Cardiac muscle cell (in vitro differentiated cells and primary cell): Measurements from ENCODE around the gene NSG1. TPM values are rescaled to one million over a fixed set of nuclear protein-coding genes. Genes with fewer than 3 reads are reported as not detected.

ENCODE experiments used
- DNase-seq, 2 donors: peaks; one replicate each; pipeline versions ENCODE4 v3.0.0 to v3.0.0-alpha.2; 2010 to 2017; ENCODE audit warnings: low read depth in 1 of 2, low spot score in 1 of 2
- H3K27ac ChIP-seq: fragments of 200-600 bp; sonication (generic); 2 replicates; pipeline ENCODE4 v1.5.1; 2016
- H3K27me3 ChIP-seq: fragments of 200-600 bp; sonication (generic); 2 replicates; pipeline ENCODE4 v1.6.0; 2016; ENCODE audit warnings: control low read depth
- H3K36me3 ChIP-seq: fragments of 200-600 bp; sonication (generic); 2 replicates; pipeline ENCODE4 v1.5.1; 2016; ENCODE audit warnings: control low read depth
- H3K4me1 ChIP-seq: fragments of 200-600 bp; sonication (generic); 2 replicates; pipeline ENCODE4 v1.8.1; 2017; ENCODE audit warnings: low read depth, mild to moderate bottlenecking, mixed run types
- H3K4me3 ChIP-seq: fragments of 200-600 bp; sonication (generic); 2 replicates; pipeline ENCODE4 v1.5.1; 2016; ENCODE audit warnings: mild to moderate bottlenecking
- H3K9me3 ChIP-seq: fragments of 200-600 bp; sonication (generic); 2 replicates; pipeline ENCODE4 v1.5.1; 2017; ENCODE audit warnings: low read depth, mild to moderate bottlenecking, control low read depth
- polyA plus RNA-seq: library from polyadenylated mRNA; unstranded; fragments of >200 nt; fragmentation: Nextera tagmentation; extraction: Ambion mirVana; gene quantifications from 2 replicates; pipeline ENCODE4 v1.2.1, GENCODE V29; 2016
- total RNA-seq: library from RNA; depleted of rRNA; stranded (reverse); fragments of >200 nt; gene quantifications from 2 replicates; pipeline ENCODE4 v1.2.3, GENCODE V29; 2016
- TF ChIP-seq, protein P1 (sequence below): IDR thresholded peaks from 2 replicates; pipeline ENCODE4 v1.5.1; 2012; ENCODE audit warnings: low read depth, mild to moderate bottlenecking, low read length

Gene NSG1
- total and polyA plus RNA-seq, 2 experiments from 2014 or later, result 4.0 to 18.4 TPM

DNA sequence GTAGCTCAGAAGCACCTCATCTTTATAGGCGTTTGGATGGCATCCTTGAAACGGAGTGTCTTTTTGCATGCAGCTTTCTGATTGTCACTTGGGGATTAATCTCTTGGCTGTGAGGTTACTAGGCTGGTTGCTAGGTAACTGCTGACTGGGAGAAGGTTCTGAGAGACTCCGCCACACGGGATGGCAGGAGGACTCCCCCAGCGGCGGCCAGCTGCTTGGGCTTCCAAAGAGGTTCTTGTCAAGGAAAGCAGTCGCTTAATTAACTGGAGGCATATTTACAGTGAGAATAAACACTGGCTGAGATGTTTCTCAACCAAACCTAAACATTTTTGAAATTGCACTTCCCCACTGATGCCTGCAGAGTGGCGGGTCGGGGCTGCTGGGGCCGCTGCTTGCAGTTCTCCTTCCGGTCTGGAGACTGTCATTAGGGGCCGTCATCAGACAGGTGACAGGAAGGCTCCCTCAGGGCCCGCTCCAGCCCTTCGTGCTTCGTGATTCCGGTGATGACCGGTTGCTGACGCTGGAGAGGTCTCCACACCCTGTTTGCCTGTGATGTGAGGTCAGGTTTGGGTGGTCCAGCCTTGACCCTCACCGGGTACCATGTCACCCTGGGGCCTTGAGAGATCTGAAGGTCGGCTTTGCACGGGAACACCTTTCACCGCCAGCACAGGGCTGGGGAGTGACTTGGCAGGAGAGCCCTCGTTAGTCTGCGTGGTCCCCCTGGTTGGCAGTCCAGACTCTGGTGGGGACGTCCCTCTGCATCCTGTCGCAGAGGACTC is 9.1 kb downstream of the NSG1 start:
- no peaks in the 10 kb centered on the region for H3K36me3 ChIP-seq
- H3K27me3 ChIP-seq, result peaks cover 22% of the 10 kb centered on the region
- DNase-seq, result peak; percentile 47 to 63
- H3K4me3 ChIP-seq, result no peak overlapping the region
- no peaks in the 10 kb centered on the region for H3K4me1 ChIP-seq
- TF ChIP-seq, protein P1, sequence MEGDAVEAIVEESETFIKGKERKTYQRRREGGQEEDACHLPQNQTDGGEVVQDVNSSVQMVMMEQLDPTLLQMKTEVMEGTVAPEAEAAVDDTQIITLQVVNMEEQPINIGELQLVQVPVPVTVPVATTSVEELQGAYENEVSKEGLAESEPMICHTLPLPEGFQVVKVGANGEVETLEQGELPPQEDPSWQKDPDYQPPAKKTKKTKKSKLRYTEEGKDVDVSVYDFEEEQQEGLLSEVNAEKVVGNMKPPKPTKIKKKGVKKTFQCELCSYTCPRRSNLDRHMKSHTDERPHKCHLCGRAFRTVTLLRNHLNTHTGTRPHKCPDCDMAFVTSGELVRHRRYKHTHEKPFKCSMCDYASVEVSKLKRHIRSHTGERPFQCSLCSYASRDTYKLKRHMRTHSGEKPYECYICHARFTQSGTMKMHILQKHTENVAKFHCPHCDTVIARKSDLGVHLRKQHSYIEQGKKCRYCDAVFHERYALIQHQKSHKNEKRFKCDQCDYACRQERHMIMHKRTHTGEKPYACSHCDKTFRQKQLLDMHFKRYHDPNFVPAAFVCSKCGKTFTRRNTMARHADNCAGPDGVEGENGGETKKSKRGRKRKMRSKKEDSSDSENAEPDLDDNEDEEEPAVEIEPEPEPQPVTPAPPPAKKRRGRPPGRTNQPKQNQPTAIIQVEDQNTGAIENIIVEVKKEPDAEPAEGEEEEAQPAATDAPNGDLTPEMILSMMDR, result peak; percentile 8
- no peak overlapping the region for H3K27ac ChIP-seq
- H3K9me3 ChIP-seq, result no peaks in the 10 kb centered on the region

DNA sequence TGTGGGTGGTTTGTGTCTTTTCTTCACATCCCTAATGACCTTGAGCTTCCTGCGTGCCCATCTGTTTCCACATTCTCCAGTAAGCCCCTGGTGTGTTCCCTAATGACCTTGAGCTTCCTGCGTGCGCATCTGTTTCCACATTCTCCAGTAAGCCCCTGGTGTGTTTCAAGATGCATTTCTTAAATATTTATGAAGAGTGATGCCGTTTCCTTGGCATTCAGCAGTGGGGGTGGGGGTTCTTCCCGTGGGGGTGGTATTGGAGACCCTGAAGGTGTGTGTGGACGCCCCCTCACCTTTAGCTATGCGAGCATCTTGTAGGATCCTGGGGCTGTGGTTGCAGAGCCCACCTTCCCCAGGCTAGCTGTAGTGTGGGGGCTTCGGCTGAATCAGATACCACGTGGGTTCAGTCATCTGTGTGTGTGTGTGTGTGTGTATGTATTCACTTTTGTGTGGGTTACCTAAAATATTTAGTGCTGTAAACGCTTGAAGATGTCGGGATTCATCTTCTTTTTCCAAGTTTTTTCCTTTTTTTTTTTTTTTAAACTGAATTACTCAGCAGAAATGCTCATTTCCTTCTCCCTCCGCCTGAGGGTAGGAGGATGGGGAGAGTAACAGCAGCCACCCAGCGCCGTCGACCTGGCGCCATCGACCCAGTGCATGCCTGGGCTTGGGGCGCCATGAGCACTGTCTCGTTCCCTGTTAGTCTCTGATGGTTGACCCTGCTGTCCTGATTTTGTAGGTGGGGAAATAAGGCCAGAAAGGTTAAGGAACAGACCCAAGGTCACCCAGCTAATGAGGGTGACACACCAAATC is 9.9 kb downstream of the NSG1 start:
- TF ChIP-seq, protein P1, result no peak
- Histone ChIP-seq H3K27ac (no peak overlapping the region), H3K4me1 (no peaks in the 10 kb centered on the region), H3K36me3 (no peaks in the 10 kb centered on the region), H3K4me3 (no peak overlapping the region), H3K9me3 (no peaks in the 10 kb centered on the region), H3K27me3 (peaks cover 14% of the 10 kb centered on the region)
- no peak for DNase-seq

DNA sequence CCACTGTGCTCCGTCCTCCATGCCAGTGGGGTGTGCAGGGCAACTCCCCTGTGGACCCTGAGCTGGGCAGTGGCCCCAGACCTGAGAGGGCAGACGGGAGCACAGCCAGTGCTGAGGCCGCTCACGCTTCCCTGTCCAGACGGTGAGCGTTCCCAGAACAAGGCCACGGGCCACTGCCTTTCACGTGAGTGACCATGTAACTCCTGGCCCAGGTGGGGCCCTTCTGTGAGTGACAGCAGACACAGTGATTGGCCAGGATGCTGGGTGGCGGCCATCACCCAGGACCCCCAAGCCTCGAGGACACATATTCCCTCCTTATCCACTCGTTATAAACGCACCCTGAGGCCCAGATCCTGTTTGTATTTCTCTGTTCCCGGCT is 10.5 kb downstream of the NSG1 start:
- Histone ChIP-seq H3K27me3 (peaks cover 12% of the 10 kb centered on the region), H3K9me3 (no peaks in the 10 kb centered on the region), H3K4me3 (no peak overlapping the region), H3K4me1 (no peaks in the 10 kb centered on the region), H3K36me3 (no peaks in the 10 kb centered on the region), H3K27ac (no peak overlapping the region)
- TF ChIP-seq, protein P1, result no peak
- DNase-seq, result no peak

DNA sequence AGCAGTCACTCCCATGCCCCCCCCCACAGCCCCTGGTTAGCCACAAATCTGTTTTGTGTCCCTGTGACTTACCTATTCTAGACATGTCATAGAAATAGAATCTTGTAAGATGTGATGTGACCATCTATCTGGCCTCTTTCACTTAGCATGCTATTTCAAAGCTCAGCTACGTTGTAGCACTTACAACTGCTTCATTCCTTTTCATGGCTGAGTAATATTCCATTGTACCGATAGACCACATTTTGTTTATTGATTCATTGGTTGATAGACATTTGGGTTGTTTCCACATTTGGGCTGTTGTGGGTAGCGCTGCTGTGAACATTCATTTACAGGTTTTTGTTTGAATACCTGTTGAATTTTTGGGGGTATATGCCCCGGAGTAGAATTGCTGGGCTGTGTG is 11.5 kb downstream of the NSG1 start:
- no peak for DNase-seq
- Histone ChIP-seq H3K4me1 (no peaks in the 10 kb centered on the region), H3K4me3 (no peak overlapping the region), H3K27ac (no peak overlapping the region), H3K27me3 (peaks cover 12% of the 10 kb centered on the region), H3K9me3 (no peaks in the 10 kb centered on the region), H3K36me3 (no peaks in the 10 kb centered on the region)
- TF ChIP-seq, protein P1, result no peak

DNA sequence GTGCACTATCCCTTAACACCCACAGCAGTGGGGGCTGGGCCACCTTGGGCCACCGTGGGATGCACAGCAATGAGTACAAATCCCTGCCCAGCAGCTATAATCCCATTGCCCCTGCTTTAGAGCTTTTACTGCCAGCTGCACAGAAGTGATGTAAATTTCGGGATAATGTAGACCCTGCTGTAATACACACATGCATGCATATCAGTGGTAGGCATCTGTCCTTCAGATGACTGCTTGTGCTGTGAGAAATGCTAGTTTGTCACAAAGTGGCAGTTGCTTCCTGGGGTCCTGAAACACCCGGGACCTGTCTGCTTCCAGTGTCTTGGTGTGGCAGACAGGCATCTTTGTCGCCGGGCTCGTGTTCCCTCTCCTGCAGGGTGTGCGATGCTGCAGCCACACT is 14.1 kb downstream of the NSG1 start:
- Histone ChIP-seq H3K4me3 (no peak overlapping the region), H3K4me1 (no peaks in the 10 kb centered on the region), H3K27me3 (no peaks in the 10 kb centered on the region), H3K9me3 (no peaks in the 10 kb centered on the region), H3K27ac (no peak overlapping the region), H3K36me3 (no peaks in the 10 kb centered on the region)
- TF ChIP-seq, protein P1, result no peak
- no peak for DNase-seq
